ENCODE measurements around the gene MRPS27.
A peak's percentile ranks its signal among the peaks of the same experiment; 100 is the strongest.

Gene MRPS27

GRCh38 chr5:72223371-72223770 is 96.7 kb downstream of the MRPS27 start:
- Histone ChIP-seq H2AFZ (ENCODE audit: low read depth) (no peak overlapping the region), H3K9ac (no peak overlapping the region), H3K36me3 (ENCODE audit: insufficient read depth) (peaks cover 9% of the 10 kb centered on the region; the same call in 1 of the 2 replicates), H3K79me2 (ENCODE audit: insufficient read depth, low read depth) (no peaks in the 10 kb centered on the region), H3K4me2 (no peak overlapping the region), H4K20me1 (ENCODE audit: insufficient read depth) (peaks cover 6% of the 10 kb centered on the region; the same call in 1 of the 2 replicates), H3K27ac (no peak overlapping the region), H3K4me1 (ENCODE audit: low read depth, poor library complexity, severe bottlenecking) (peaks cover 33% of the 10 kb centered on the region), H3K4me3 (IDR thresholded peaks at IDR 0.05; ENCODE audit: insufficient read depth, low read depth, low read length) (no peak overlapping the region), H3K27me3 (ENCODE audit: insufficient read depth, low read depth) (no peaks in the 10 kb centered on the region)
- TF ChIP-seq, protein P1, sequence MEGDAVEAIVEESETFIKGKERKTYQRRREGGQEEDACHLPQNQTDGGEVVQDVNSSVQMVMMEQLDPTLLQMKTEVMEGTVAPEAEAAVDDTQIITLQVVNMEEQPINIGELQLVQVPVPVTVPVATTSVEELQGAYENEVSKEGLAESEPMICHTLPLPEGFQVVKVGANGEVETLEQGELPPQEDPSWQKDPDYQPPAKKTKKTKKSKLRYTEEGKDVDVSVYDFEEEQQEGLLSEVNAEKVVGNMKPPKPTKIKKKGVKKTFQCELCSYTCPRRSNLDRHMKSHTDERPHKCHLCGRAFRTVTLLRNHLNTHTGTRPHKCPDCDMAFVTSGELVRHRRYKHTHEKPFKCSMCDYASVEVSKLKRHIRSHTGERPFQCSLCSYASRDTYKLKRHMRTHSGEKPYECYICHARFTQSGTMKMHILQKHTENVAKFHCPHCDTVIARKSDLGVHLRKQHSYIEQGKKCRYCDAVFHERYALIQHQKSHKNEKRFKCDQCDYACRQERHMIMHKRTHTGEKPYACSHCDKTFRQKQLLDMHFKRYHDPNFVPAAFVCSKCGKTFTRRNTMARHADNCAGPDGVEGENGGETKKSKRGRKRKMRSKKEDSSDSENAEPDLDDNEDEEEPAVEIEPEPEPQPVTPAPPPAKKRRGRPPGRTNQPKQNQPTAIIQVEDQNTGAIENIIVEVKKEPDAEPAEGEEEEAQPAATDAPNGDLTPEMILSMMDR (conservative IDR thresholded peaks at IDR 0.05; ENCODE audit: low read depth, low read length) = no peak

DNA sequence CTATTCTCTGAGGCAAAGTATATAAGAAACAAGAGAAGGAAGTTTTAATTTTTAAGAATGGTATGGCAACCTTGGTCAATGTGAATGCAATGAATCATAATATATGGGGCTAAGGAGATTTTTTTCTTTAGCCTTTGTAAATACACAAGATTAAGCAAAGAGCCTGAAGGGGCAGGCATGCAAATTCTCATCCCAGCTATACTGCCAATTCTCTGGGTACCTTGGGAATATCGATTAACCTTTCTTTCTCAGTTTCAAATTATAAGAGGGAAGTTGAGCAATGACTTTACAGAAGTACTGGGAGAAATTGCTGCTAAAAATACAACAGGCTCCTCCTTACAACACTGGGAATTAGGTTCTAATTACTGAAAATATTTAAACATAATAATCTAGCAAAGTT is 97.5 kb downstream of the MRPS27 start:
- TF ChIP-seq, protein P1 (conservative IDR thresholded peaks at IDR 0.05; ENCODE audit: low read depth, low read length) = no peak

DNA sequence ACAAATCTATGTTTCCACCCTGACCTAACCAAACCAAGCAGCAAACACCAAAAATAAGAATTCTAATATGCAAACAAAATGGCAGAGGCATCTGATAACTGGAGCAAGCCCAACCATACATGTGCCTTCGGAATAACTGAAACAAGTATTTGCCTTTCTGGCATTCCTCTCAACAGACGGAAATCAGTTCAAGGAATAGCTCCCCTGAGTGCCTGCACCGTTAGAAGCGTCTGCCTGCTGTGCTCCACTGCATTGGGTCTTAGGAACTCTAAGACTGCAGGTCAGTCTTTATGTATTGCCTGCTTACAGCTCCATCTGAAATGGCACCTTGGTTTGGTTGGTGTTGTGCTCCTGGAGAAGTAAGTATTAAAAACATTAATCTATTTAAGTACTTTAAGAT is 98.5 kb downstream of the MRPS27 start:
- H3K36me3 ChIP-seq (ENCODE audit: insufficient read depth) = peaks cover 13% of the 10 kb centered on the region; the same call in 1 of the 2 replicates
- peak overlapping the region; percentile 85 for H3K4me2 ChIP-seq
- no peaks in the 10 kb centered on the region for H3K27me3 ChIP-seq (ENCODE audit: insufficient read depth, low read depth)
- H3K79me2 ChIP-seq (ENCODE audit: insufficient read depth, low read depth) = no peaks in the 10 kb centered on the region
- H4K20me1 ChIP-seq (ENCODE audit: insufficient read depth) = peaks cover 6% of the 10 kb centered on the region; the same call in 1 of the 2 replicates
- H3K9ac ChIP-seq = no peak overlapping the region
- TF ChIP-seq, protein P1 (conservative IDR thresholded peaks at IDR 0.05; ENCODE audit: low read depth, low read length) = no peak
- peak overlapping the region; percentile 23; the same call in 1 of the 2 replicates for H3K27ac ChIP-seq
- no peak overlapping the region for H2AFZ ChIP-seq (ENCODE audit: low read depth)
- H3K4me1 ChIP-seq (ENCODE audit: low read depth, poor library complexity, severe bottlenecking) = peaks cover 33% of the 10 kb centered on the region
- H3K4me3 ChIP-seq (IDR thresholded peaks at IDR 0.05; ENCODE audit: insufficient read depth, low read depth, low read length) = no peak overlapping the region

More for the DNA sequence above, 97.5 kb downstream of the MRPS27 start:
- peaks cover 13% of the 10 kb centered on the region; the same call in 1 of the 2 replicates for H3K36me3 ChIP-seq (ENCODE audit: insufficient read depth)
- no peak overlapping the region for H3K27ac ChIP-seq
- H3K4me2 ChIP-seq = peak overlapping the region; percentile 85; the same call in 1 of the 2 replicates
- H3K9ac ChIP-seq = no peak overlapping the region
- no peaks in the 10 kb centered on the region for H3K27me3 ChIP-seq (ENCODE audit: insufficient read depth, low read depth)
- peaks cover 33% of the 10 kb centered on the region for H3K4me1 ChIP-seq (ENCODE audit: low read depth, poor library complexity, severe bottlenecking)
- no peak overlapping the region for H3K4me3 ChIP-seq (IDR thresholded peaks at IDR 0.05; ENCODE audit: insufficient read depth, low read depth, low read length)
- no peak overlapping the region for H2AFZ ChIP-seq (ENCODE audit: low read depth)
- no peaks in the 10 kb centered on the region for H3K79me2 ChIP-seq (ENCODE audit: insufficient read depth, low read depth)
- H4K20me1 ChIP-seq (ENCODE audit: insufficient read depth) = peaks cover 6% of the 10 kb centered on the region; the same call in 1 of the 2 replicates

- Histone ChIP-seq H4K20me1 (ENCODE audit: insufficient read depth) (peaks cover 6% of the 10 kb centered on the region; the same call in 1 of the 2 replicates), H3K4me1 (ENCODE audit: low read depth, poor library complexity, severe bottlenecking) (peaks cover 33% of the 10 kb centered on the region), H3K9ac (no peak overlapping the region), H3K79me2 (ENCODE audit: insufficient read depth, low read depth) (no peaks in the 10 kb centered on the region), H3K27me3 (ENCODE audit: insufficient read depth, low read depth) (no peaks in the 10 kb centered on the region), H3K36me3 (ENCODE audit: insufficient read depth) (peaks cover 13% of the 10 kb centered on the region; the same call in 1 of the 2 replicates), H3K27ac (peak overlapping the region; percentile 23; the same call in 1 of the 2 replicates), H2AFZ (ENCODE audit: low read depth) (no peak overlapping the region), H3K4me3 (IDR thresholded peaks at IDR 0.05; ENCODE audit: insufficient read depth, low read depth, low read length) (no peak overlapping the region), H3K4me2 (peak overlapping the region; percentile 85)
- TF ChIP-seq, protein P1 (conservative IDR thresholded peaks at IDR 0.05; ENCODE audit: low read depth, low read length) = no peak
These were observed 98.9 kb downstream of the MRPS27 start for GRCh38 chr5:72221099-72221498.
